ENCODE data around the gene LSAMP. TPM values are rescaled to one million over a fixed set of nuclear protein-coding genes. Genes with fewer than 3 reads are reported as not detected.

The LSAMP gene
- total RNA-seq, 1 experiment from 2014 or later = 5.7 TPM

GRCh38 chr3:116141724-116142123, 303.6 kb downstream of the LSAMP start:
- Mint-ChIP-seq H3K4me3 (no peak overlapping the region), H3K36me3 (peaks cover 13% of the 10 kb centered on the region), H3K9me3 (peaks cover 18% of the 10 kb centered on the region), H3K27ac (no peak overlapping the region), H3K27me3 (ENCODE audit: low read depth) (no peaks in the 10 kb centered on the region), H3K4me1 (peaks cover 6% of the 10 kb centered on the region; the same call in 1 of the 2 replicates)
- DNase-seq (ENCODE audit: low spot score) (no peak), ATAC-seq (no peak)
- POLR2A ChIA-PET = no interaction called here
- CTCF ChIA-PET = no interaction called here
- TF ChIP-seq CBFB (CRISPR knock-in tag; IDR thresholded peaks at IDR 0.05; ENCODE audit: low read depth) = no peak
- no peak for TF ChIP-seq RELA (CRISPR knock-in tag; IDR thresholded peaks at IDR 0.05; ENCODE audit: borderline replicate concordance)
- TF ChIP-seq, protein P1, sequence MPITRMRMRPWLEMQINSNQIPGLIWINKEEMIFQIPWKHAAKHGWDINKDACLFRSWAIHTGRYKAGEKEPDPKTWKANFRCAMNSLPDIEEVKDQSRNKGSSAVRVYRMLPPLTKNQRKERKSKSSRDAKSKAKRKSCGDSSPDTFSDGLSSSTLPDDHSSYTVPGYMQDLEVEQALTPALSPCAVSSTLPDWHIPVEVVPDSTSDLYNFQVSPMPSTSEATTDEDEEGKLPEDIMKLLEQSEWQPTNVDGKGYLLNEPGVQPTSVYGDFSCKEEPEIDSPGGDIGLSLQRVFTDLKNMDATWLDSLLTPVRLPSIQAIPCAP (CRISPR knock-in tag; IDR thresholded peaks at IDR 0.05) = no peak
- TF ChIP-seq, protein P2, sequence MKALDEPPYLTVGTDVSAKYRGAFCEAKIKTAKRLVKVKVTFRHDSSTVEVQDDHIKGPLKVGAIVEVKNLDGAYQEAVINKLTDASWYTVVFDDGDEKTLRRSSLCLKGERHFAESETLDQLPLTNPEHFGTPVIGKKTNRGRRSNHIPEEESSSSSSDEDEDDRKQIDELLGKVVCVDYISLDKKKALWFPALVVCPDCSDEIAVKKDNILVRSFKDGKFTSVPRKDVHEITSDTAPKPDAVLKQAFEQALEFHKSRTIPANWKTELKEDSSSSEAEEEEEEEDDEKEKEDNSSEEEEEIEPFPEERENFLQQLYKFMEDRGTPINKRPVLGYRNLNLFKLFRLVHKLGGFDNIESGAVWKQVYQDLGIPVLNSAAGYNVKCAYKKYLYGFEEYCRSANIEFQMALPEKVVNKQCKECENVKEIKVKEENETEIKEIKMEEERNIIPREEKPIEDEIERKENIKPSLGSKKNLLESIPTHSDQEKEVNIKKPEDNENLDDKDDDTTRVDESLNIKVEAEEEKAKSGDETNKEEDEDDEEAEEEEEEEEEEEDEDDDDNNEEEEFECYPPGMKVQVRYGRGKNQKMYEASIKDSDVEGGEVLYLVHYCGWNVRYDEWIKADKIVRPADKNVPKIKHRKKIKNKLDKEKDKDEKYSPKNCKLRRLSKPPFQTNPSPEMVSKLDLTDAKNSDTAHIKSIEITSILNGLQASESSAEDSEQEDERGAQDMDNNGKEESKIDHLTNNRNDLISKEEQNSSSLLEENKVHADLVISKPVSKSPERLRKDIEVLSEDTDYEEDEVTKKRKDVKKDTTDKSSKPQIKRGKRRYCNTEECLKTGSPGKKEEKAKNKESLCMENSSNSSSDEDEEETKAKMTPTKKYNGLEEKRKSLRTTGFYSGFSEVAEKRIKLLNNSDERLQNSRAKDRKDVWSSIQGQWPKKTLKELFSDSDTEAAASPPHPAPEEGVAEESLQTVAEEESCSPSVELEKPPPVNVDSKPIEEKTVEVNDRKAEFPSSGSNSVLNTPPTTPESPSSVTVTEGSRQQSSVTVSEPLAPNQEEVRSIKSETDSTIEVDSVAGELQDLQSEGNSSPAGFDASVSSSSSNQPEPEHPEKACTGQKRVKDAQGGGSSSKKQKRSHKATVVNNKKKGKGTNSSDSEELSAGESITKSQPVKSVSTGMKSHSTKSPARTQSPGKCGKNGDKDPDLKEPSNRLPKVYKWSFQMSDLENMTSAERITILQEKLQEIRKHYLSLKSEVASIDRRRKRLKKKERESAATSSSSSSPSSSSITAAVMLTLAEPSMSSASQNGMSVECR (CRISPR knock-in tag; IDR thresholded peaks at IDR 0.05; ENCODE audit: borderline replicate concordance) = no peak
- no peak for TF ChIP-seq MAX (CRISPR knock-in tag; IDR thresholded peaks at IDR 0.05)
- TF ChIP-seq HMGXB4 (CRISPR knock-in tag; IDR thresholded peaks at IDR 0.05) = no peak
- TF ChIP-seq, protein P3, sequence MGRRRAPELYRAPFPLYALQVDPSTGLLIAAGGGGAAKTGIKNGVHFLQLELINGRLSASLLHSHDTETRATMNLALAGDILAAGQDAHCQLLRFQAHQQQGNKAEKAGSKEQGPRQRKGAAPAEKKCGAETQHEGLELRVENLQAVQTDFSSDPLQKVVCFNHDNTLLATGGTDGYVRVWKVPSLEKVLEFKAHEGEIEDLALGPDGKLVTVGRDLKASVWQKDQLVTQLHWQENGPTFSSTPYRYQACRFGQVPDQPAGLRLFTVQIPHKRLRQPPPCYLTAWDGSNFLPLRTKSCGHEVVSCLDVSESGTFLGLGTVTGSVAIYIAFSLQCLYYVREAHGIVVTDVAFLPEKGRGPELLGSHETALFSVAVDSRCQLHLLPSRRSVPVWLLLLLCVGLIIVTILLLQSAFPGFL (CRISPR knock-in tag; IDR thresholded peaks at IDR 0.05; ENCODE audit: borderline replicate concordance) = no peak
- no peak for TF ChIP-seq ZNF121 (CRISPR knock-in tag; IDR thresholded peaks at IDR 0.05)
- TF ChIP-seq RORB (CRISPR knock-in tag; IDR thresholded peaks at IDR 0.05) = no peak
- no peak for TF ChIP-seq ZNF425 (CRISPR knock-in tag; conservative IDR thresholded peaks at IDR 0.05)
- TF ChIP-seq NFE2L1 (CRISPR knock-in tag; IDR thresholded peaks at IDR 0.05) = no peak
- TF ChIP-seq ZNF416 (CRISPR knock-in tag; IDR thresholded peaks at IDR 0.05) = no peak
- TF ChIP-seq, protein P4, sequence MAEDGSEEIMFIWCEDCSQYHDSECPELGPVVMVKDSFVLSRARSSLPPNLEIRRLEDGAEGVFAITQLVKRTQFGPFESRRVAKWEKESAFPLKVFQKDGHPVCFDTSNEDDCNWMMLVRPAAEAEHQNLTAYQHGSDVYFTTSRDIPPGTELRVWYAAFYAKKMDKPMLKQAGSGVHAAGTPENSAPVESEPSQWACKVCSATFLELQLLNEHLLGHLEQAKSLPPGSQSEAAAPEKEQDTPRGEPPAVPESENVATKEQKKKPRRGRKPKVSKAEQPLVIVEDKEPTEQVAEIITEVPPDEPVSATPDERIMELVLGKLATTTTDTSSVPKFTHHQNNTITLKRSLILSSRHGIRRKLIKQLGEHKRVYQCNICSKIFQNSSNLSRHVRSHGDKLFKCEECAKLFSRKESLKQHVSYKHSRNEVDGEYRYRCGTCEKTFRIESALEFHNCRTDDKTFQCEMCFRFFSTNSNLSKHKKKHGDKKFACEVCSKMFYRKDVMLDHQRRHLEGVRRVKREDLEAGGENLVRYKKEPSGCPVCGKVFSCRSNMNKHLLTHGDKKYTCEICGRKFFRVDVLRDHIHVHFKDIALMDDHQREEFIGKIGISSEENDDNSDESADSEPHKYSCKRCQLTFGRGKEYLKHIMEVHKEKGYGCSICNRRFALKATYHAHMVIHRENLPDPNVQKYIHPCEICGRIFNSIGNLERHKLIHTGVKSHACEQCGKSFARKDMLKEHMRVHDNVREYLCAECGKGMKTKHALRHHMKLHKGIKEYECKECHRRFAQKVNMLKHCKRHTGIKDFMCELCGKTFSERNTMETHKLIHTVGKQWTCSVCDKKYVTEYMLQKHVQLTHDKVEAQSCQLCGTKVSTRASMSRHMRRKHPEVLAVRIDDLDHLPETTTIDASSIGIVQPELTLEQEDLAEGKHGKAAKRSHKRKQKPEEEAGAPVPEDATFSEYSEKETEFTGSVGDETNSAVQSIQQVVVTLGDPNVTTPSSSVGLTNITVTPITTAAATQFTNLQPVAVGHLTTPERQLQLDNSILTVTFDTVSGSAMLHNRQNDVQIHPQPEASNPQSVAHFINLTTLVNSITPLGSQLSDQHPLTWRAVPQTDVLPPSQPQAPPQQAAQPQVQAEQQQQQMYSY (CRISPR knock-in tag; IDR thresholded peaks at IDR 0.05) = no peak
- no peak for TF ChIP-seq SP1 (CRISPR knock-in tag; conservative IDR thresholded peaks at IDR 0.05)
- TF ChIP-seq CREM (CRISPR knock-in tag; IDR thresholded peaks at IDR 0.05) = no peak
- no peak for TF ChIP-seq AFF4 (CRISPR knock-in tag; IDR thresholded peaks at IDR 0.05; ENCODE audit: borderline replicate concordance)
- TF ChIP-seq E2F4 (CRISPR knock-in tag; IDR thresholded peaks at IDR 0.05; ENCODE audit: borderline replicate concordance, low read depth) = no peak
- no peak for TF ChIP-seq NR3C1 (CRISPR knock-in tag; conservative IDR thresholded peaks at IDR 0.05; ENCODE audit: low read depth)
